HCT116 (cell line): ENCODE data around the gene CISH. TPM values are rescaled to one million over a fixed set of nuclear protein-coding genes. Genes with fewer than 3 reads are reported as not detected.

Experiments
- ATAC-seq: fragments of 200-7000 bp; cut with Tn5 transposase; 2 replicates; pipeline ENCODE4 v1.9.1; 2020; ENCODE audit warnings: mild to moderate bottlenecking, moderate library complexity
- BruUV-seq: library from RNA; stranded (reverse); fragments of 400-500 nt; replicated peaks from 2 replicates; lab custom pipeline; 2021; lab: Mats Ljungman, UMichigan
- CTCF ChIA-PET: fragments of 300-600 bp; sonication (Branson Sonifier 250); formaldehyde crosslinking; loops from one replicate; lab custom pipeline; 2021; ENCODE audit warnings: antibody characterized with exemption; lab: Charles Lee
- POLR2A ChIA-PET: fragments of 300-600, 350-600 bp; sonication (Branson Sonifier 250); formaldehyde crosslinking; loops from one replicate; lab custom pipeline; 2021; ENCODE audit warnings: antibody characterized with exemption; lab: Charles Lee
- RAD21 ChIA-PET, 2 experiments: fragments of 300-600 bp; sonication (Branson Sonifier 250); formaldehyde crosslinking; loops; one replicate each; lab custom pipeline; 2023; ENCODE audit warnings: low total read pairs in 2 of 2; ENCODE audit not compliant: uncharacterized antibody in 2 of 2, unreplicated experiment in 2 of 2, low non-redundant PET in 1 of 2; lab: Charles Lee
- DNase-seq: peaks from one replicate; pipeline ENCODE4 v3.0.0-alpha.2; 2010; ENCODE audit warnings: low read depth, low spot score
- H2AFZ ChIP-seq: fragments of 200-600 bp; shearing (Covaris generic), sonication (generic); 2 replicates; pipeline ENCODE4 v1.6.1; 2017; ENCODE audit warnings: low read depth, mixed run types, mixed read lengths, antibody characterized with exemption, low read length; ENCODE audit not compliant: poor library complexity, severe bottlenecking
- H3K27ac ChIP-seq: 2 replicates; pipeline ENCODE4 v1.5.1; 2012; ENCODE audit warnings: low read depth, low read length
- H3K27me3 ChIP-seq: fragments of 200-600 bp; sonication (generic); 2 replicates; pipeline ENCODE4 v1.6.1; 2016; ENCODE audit warnings: mixed run types, low read length, mixed read lengths; ENCODE audit not compliant: insufficient read depth
- H3K36me3 ChIP-seq, 2 experiments: fragments of 200-500 bp in 1 of 2; fragments of 200-600 bp in 1 of 2; sonication (Bioruptor generic) in 1 of 2; sonication (generic) in 1 of 2; 2 replicates each; pipeline versions ENCODE4 v1.5.1 to v1.6.1; 2014 to 2016; ENCODE audit warnings: low read length in 2 of 2, inconsistent platforms in 1 of 2, mixed read lengths in 1 of 2, mixed run types in 1 of 2; ENCODE audit not compliant: insufficient read depth in 2 of 2, control insufficient read depth in 1 of 2
- H3K4me1 ChIP-seq, 2 experiments: fragments of 200-600 bp in 1 of 2; sonication (generic) in 1 of 2; 2 replicates each; pipeline versions ENCODE4 v1.5.1 to v1.6.1; 2012 to 2017; ENCODE audit warnings: low read length in 2 of 2, inconsistent platforms in 1 of 2, mild to moderate bottlenecking in 1 of 2, mixed read lengths in 1 of 2, mixed run types in 1 of 2, moderate library complexity in 1 of 2; ENCODE audit not compliant: insufficient read depth in 2 of 2, control insufficient read depth in 1 of 2
- H3K4me2 ChIP-seq: fragments of 200-600 bp; sonication (generic); 2 replicates; pipeline ENCODE4 v1.6.1; 2017; ENCODE audit warnings: mixed run types, low read length, mixed read lengths
- H3K4me3 ChIP-seq, 2 experiments: fragments of 200-600 bp in 1 of 2; sonication (generic) in 1 of 2; replicated peaks in 1 of 2; 2 replicates each; pipeline ENCODE4 v1.5.1; 2011 to 2016; ENCODE audit warnings: low read length in 2 of 2, control low read depth in 1 of 2, low read depth in 1 of 2, mild to moderate bottlenecking in 1 of 2, mixed read lengths in 1 of 2, mixed run types in 1 of 2
- H3K79me2 ChIP-seq: fragments of 200-600 bp; sonication (generic); 2 replicates; pipeline ENCODE4 v1.6.1; 2017; ENCODE audit warnings: mild to moderate bottlenecking, mixed run types, low read length, moderate library complexity, mixed read lengths; ENCODE audit not compliant: insufficient read depth
- H3K9ac ChIP-seq: fragments of 200-600 bp; sonication (generic); 2 replicates; pipeline ENCODE4 v1.6.1; 2016; ENCODE audit warnings: low read length, mixed read lengths
- H3K9me2 ChIP-seq: fragments of 200-600 bp; sonication (generic), shearing (Covaris generic); 2 replicates; pipeline ENCODE4 v1.6.1; 2017; ENCODE audit warnings: mixed run types, mild to moderate bottlenecking, moderate library complexity; ENCODE audit not compliant: insufficient read depth
- H3K9me3 ChIP-seq, 2 experiments: fragments of 200-500 bp in 1 of 2; fragments of 200-600 bp in 1 of 2; sonication (Bioruptor generic) in 1 of 2; sonication (generic) in 1 of 2; 2 replicates each; pipeline ENCODE4 v1.6.1; 2014 to 2017; ENCODE audit warnings: low read length in 2 of 2, mixed read lengths in 2 of 2, inconsistent platforms in 1 of 2, low read depth in 1 of 2, mild to moderate bottlenecking in 1 of 2, mixed run types in 1 of 2, moderate library complexity in 1 of 2; ENCODE audit not compliant: control insufficient read depth in 1 of 2, insufficient read depth in 1 of 2
- H4K20me1 ChIP-seq: fragments of 200-600 bp; sonication (generic), shearing (Covaris generic); 2 replicates; pipeline ENCODE4 v1.6.1; 2017; ENCODE audit warnings: mixed run types, mild to moderate bottlenecking, moderate library complexity; ENCODE audit not compliant: insufficient read depth
- CBX3 ChIP-seq: IDR thresholded peaks from 2 replicates; pipeline ENCODE4 v1.6.1; 2012; ENCODE audit warnings: low read depth
- ELF1 ChIP-seq: IDR thresholded peaks from 2 replicates; pipeline ENCODE4 v1.6.1; 2012; ENCODE audit warnings: low read depth, borderline replicate concordance
- EZH2 ChIP-seq: fragments of 200-600 bp; sonication (generic); IDR thresholded peaks from 2 replicates; pipeline ENCODE4 v1.6.1; 2017; ENCODE audit warnings: antibody characterized with exemption, mixed run types
- FOSL1 ChIP-seq: IDR thresholded peaks from 2 replicates; pipeline ENCODE4 v1.6.1; 2012; ENCODE audit warnings: low read depth
- RAD21 ChIP-seq: IDR thresholded peaks from 2 replicates; pipeline ENCODE4 v1.6.1; 2012; ENCODE audit warnings: low read depth, mild to moderate bottlenecking
- SRF ChIP-seq: IDR thresholded peaks from 2 replicates; pipeline ENCODE4 v1.6.1; 2012; ENCODE audit warnings: low read depth
- TCF7L2 ChIP-seq: IDR thresholded peaks from 2 replicates; pipeline ENCODE4 v1.7.0; 2011; ENCODE audit warnings: borderline replicate concordance, inconsistent platforms; ENCODE audit not compliant: insufficient read depth, insufficient read length; ENCODE audit errors: extremely low read depth
- ZBTB33 ChIP-seq: IDR thresholded peaks from 2 replicates; pipeline ENCODE4 v1.6.1; 2011; ENCODE audit warnings: mild to moderate bottlenecking, low read length, moderate library complexity; ENCODE audit not compliant: insufficient replicate concordance; ENCODE audit errors: extremely low read depth
- intact Hi-C: fragments of 100-400 bp; cut with micrococcal nuclease; formaldehyde crosslinking; loops from 2 replicates; pipeline ENCODE4 v1.10.0; 2022
- total RNA-seq: library from RNA; stranded (reverse); gene quantifications from one replicate; pipeline ENCODE4 v1.2.1, GENCODE V29; 2021; ENCODE audit not compliant: unreplicated experiment
- TF ChIP-seq, protein P1 (sequence below): IDR thresholded peaks from 2 replicates; pipeline ENCODE4 v1.6.1; 2012

Gene CISH
- total RNA-seq, 1 experiment from 2014 or later, result 4.5 TPM

DNA sequence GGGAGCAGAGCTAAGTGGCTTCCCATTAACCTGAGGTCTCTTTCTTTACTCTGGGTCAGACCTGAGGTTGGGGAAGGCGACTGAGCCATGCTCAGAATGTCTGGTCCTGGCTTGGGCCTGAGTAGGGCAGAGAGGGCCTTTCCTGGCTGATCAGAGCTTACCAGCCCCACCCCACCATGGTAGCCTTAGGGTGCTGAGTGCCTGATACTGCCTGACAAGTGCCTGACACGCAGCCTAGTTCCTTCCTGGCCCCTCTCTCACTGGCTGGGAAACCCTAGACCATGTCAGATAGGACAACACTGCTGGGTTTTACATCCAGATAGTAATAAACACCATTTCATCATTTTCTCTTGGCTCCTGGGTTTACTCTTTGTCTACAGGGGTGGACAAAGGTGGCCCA is 37.4 kb upstream of the CISH start:
- DNase-seq (no peak), ATAC-seq (no peak)
- Histone ChIP-seq H4K20me1 (no peaks in the 10 kb centered on the region), H3K9me2 (no peaks in the 10 kb centered on the region), H3K4me2 (no peak overlapping the region), H3K4me1 (peaks cover 0 to 6% of the 10 kb centered on the region in 2 experiments; a peak in 2 of 4 replicates), H3K4me3 (no peak overlapping the region), H3K36me3 (peaks cover 0 to 8% of the 10 kb centered on the region in 2 experiments; a peak in 3 of 4 replicates), H3K9ac (no peak overlapping the region), H3K27me3 (no peaks in the 10 kb centered on the region), H3K27ac (no peak overlapping the region), H3K79me2 (no peaks in the 10 kb centered on the region), H3K9me3 (no peaks in the 10 kb centered on the region), H2AFZ (no peak overlapping the region)
- TF ChIP-seq, protein P1, sequence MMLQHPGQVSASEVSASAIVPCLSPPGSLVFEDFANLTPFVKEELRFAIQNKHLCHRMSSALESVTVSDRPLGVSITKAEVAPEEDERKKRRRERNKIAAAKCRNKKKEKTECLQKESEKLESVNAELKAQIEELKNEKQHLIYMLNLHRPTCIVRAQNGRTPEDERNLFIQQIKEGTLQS, result no peak
- no peak for TF ChIP-seq SRF
- no peak for TF ChIP-seq RAD21
- TF ChIP-seq ZBTB33, result no peak
- no peak for TF ChIP-seq TCF7L2
- TF ChIP-seq FOSL1, result no peak
- no peak for TF ChIP-seq EZH2
- TF ChIP-seq ELF1, result no peak
- no peak for TF ChIP-seq CBX3
- ChIA-PET POLR2A (interaction anchor here (1.6 kb wide), 1 partner anchor 736 kb away, joined by 4 read pairs; the partner anchor contains the start of gene MANF), CTCF (no interaction called here), RAD21 (no interaction called here)
- intact Hi-C loops, result no loop called here
- BruUV-seq, result TSS peak; percentile 23
